ENCODE data around the gene ATMIN. TPM values are rescaled to one million over a fixed set of nuclear protein-coding genes. Genes with fewer than 3 reads are reported as not detected.

The ATMIN gene
- total and polyA plus RNA-seq, 10 of the 15 experiments (the other 5 are each of a cell fraction or from before 2014, with no cell fraction given) = 5.2 to 28.9 (median 18.3) TPM

- Histone ChIP-seq H3K79me2 (ENCODE audit: control insufficient read depth, insufficient read depth, low read length) (peaks cover 97% of the 10 kb centered on the region), H2AFZ (ENCODE audit: control insufficient read depth, low read depth, low read length) (no peak overlapping the region), H3K4me2 (ENCODE audit: control insufficient read depth, insufficient read depth) (0 out of 2 replicates have a peak overlapping the region, but pooled peaks have one; percentile 25), H3K36me3 (ENCODE audit: control insufficient read depth in 2 of 2, insufficient read depth in 2 of 2, low read length in 1 of 2) (0 out of 4 replicates have a peak, but pooled peaks cover 0 to 2% of the 10 kb centered on the region in 2 experiments), H3K27ac (ENCODE audit: control insufficient read depth, insufficient read depth) (no peak overlapping the region), H3K4me3 (no peak overlapping the region), H3K27me3 (replicated peaks in 1 of 2; ENCODE audit: control insufficient read depth in 2 of 2, insufficient read depth in 2 of 2, low read length in 1 of 2) (no peaks in the 10 kb centered on the region), H3K4me1 (ENCODE audit: control insufficient read depth, insufficient read depth, low read length) (peaks cover 3% of the 10 kb centered on the region), H3K9me3 (replicated peaks; ENCODE audit: control insufficient read depth, insufficient read depth, low read length) (no peaks in the 10 kb centered on the region; the same call in 2 of the 3 replicates), H3K9ac (ENCODE audit: control insufficient read depth, insufficient read depth, low read length) (no peak overlapping the region), H4K20me1 (ENCODE audit: control insufficient read depth, insufficient read depth) (no peaks in the 10 kb centered on the region)
- 66% methylated on average over 5 of the region's 5 CpGs for WGBS (ENCODE audit: insufficient coverage, insufficient replicate concordance, low lambda C conversion rate, missing lambda C conversion rate)
- intact Hi-C loops (cut with micrococcal nuclease; ENCODE audit: unreplicated experiment) (loop anchor here (10.0 kb wide), 3 partner anchors 313 to 1653 kb away; partner anchors contain the start of gene GAN), in situ Hi-C loops (cut with MboI) (no loop called here)
- TF ChIP-seq ZNF384 (IDR thresholded peaks at IDR 0.05; ENCODE audit: borderline replicate concordance, low read depth, low read length) (peak; percentile 13; the same call in 1 of the 2 replicates), TAF1 (IDR thresholded peaks at IDR 0.05; ENCODE audit: borderline replicate concordance, low read depth, low read length) (no peak), CBFB (IDR thresholded peaks at IDR 0.05; ENCODE audit: low read depth) (no peak), NRF1 (conservative IDR thresholded peaks at IDR 0.05; ENCODE audit: low read depth, low read length) (no peak)
- CTCF ChIA-PET = interaction anchor here (0.8 to 5.1 kb wide), 2 partner anchors 34 to 53 kb away, joined by 3 to 67 read pairs; partner anchors contain the start of gene ATMIN
- POLR2A ChIA-PET = interaction anchor here (0.7 to 1.4 kb wide), 2 partner anchors 8 to 74 kb away, joined by 3 to 4 read pairs; no protein-coding TSS in a partner anchor
- FAIRE-seq (no peak), ATAC-seq (no peak), DNase-seq (ENCODE audit: low read depth, low spot score) (no peak)
- no TSS peak for BruUV-seq (replicated peaks)
- RAD21 ChIA-PET (ENCODE audit: unreplicated experiment) = interaction anchor here (1.5 kb wide), 1 partner anchor 34 kb away, joined by 4 read pairs; the partner anchor contains the start of gene ATMIN
- SMC1A ChIA-PET (ENCODE audit: uncharacterized antibody, unreplicated experiment) = interaction anchor here (0.6 to 2.1 kb wide), 4 partner anchors 8 to 260 kb away, joined by 3 to 6 read pairs (median 3); no protein-coding TSS in a partner anchor
Measured at GRCh38 chr16:81001330-81001729, 34.3 kb upstream of the ATMIN start.

GRCh38 chr16:81003064-81003463 is 32.6 kb upstream of the ATMIN start:
- 79% methylated on average over 4 of the region's 4 CpGs for WGBS (ENCODE audit: insufficient coverage, insufficient replicate concordance, low lambda C conversion rate, missing lambda C conversion rate)
- Histone ChIP-seq H3K36me3 (ENCODE audit: control insufficient read depth in 2 of 2, insufficient read depth in 2 of 2, low read length in 1 of 2) (0 out of 4 replicates have a peak, but pooled peaks cover 0 to 2% of the 10 kb centered on the region in 2 experiments), H3K9me3 (replicated peaks; ENCODE audit: control insufficient read depth, insufficient read depth, low read length) (no peaks in the 10 kb centered on the region; the same call in 2 of the 3 replicates), H3K9ac (ENCODE audit: control insufficient read depth, insufficient read depth, low read length) (no peak overlapping the region), H3K79me2 (ENCODE audit: control insufficient read depth, insufficient read depth, low read length) (peaks cover 89% of the 10 kb centered on the region), H3K4me3 (peak overlapping the region; percentile 59; the same call in 1 of the 2 replicates), H4K20me1 (ENCODE audit: control insufficient read depth, insufficient read depth) (no peaks in the 10 kb centered on the region), H3K27me3 (replicated peaks in 1 of 2; ENCODE audit: control insufficient read depth in 2 of 2, insufficient read depth in 2 of 2, low read length in 1 of 2) (no peaks in the 10 kb centered on the region), H2AFZ (ENCODE audit: control insufficient read depth, low read depth, low read length) (no peak overlapping the region), H3K27ac (ENCODE audit: control insufficient read depth, insufficient read depth) (peak overlapping the region; percentile 40; the same call in 1 of the 2 replicates), H3K4me2 (ENCODE audit: control insufficient read depth, insufficient read depth) (peak overlapping the region; percentile 48), H3K4me1 (ENCODE audit: control insufficient read depth, insufficient read depth, low read length) (peaks cover 3% of the 10 kb centered on the region)
- CTCF ChIA-PET = interaction anchor here (0.7 to 5.1 kb wide), 8 partner anchors 9 to 736 kb away, joined by 3 to 67 read pairs (median 6); partner anchors contain the start of gene ATMIN
- peak; percentile 91 for TF ChIP-seq MLLT1 (IDR thresholded peaks at IDR 0.05)
- TF ChIP-seq SREBF1 (IDR thresholded peaks at IDR 0.05; ENCODE audit: low read length) = no peak
- RAD21 ChIA-PET (ENCODE audit: unreplicated experiment) = interaction anchor here (0.6 to 1.9 kb wide), 5 partner anchors 10 to 771 kb away, joined by 3 to 6 read pairs (median 4); no protein-coding TSS in a partner anchor
- intact Hi-C loops (cut with micrococcal nuclease; ENCODE audit: unreplicated experiment) (loop anchor here (10.0 kb wide), 3 partner anchors 312 to 1652 kb away; partner anchors contain the start of gene GAN), in situ Hi-C loops (cut with MboI) (no loop called here)
- BruUV-seq (replicated peaks) = no TSS peak
- POLR2A ChIA-PET = interaction anchor here (1.4 to 4.2 kb wide), 3 partner anchors 10 to 32 kb away, joined by 4 to 25 read pairs (median 4); partner anchors contain the start of gene ATMIN
- ATAC-seq (no peak), DNase-seq (ENCODE audit: low read depth, low spot score) (no peak), FAIRE-seq (no peak)
- SMC1A ChIA-PET (ENCODE audit: uncharacterized antibody, unreplicated experiment) = interaction anchor here (1.0 to 2.1 kb wide), 5 partner anchors 8 to 32 kb away, joined by 3 to 6 read pairs (median 4); no protein-coding TSS in a partner anchor
